Kidney (tissue), 14 donors: Measurements from ENCODE around the gene PLA1A. TPM values are rescaled to one million over a fixed set of nuclear protein-coding genes. Genes with fewer than 3 reads are reported as not detected.
A peak's percentile ranks its signal among the peaks of the same experiment; 100 is the strongest.

Experiments
- DNase-seq, 5 donors: peaks; one replicate each; pipeline ENCODE4 v3.0.0-alpha.2; 2013 to 2020
- FAIRE-seq: peaks from 2 replicates; lab custom pipeline; 2012; peaks lifted over from hg19 to GRCh38; lab: Jason Lieb, UNC
- H3K27ac ChIP-seq, 2 donors: one replicate each; pipeline ENCODE4 v1.7.0; 2013; ENCODE audit warnings: low read depth in 2 of 2, low read length in 2 of 2, inconsistent platforms in 1 of 2
- H3K27me3 ChIP-seq: one replicate; pipeline ENCODE4 v1.7.1; 2013; ENCODE audit warnings: low read length, inconsistent platforms; ENCODE audit not compliant: control insufficient read depth, insufficient read depth
- H3K36me3 ChIP-seq, 3 donors: one replicate each; pipeline versions ENCODE4 v1.7.0 to v1.7.1; 2013; ENCODE audit warnings: low read length in 3 of 3, control low read depth in 1 of 3, inconsistent platforms in 1 of 3; ENCODE audit not compliant: insufficient read depth in 3 of 3, control insufficient read depth in 2 of 3
- H3K4me1 ChIP-seq, 3 donors: one replicate each; pipeline versions ENCODE4 v1.7.0 to v1.7.1; 2013; ENCODE audit warnings: low read length in 3 of 3, inconsistent platforms in 1 of 3, low read depth in 1 of 3; ENCODE audit not compliant: control insufficient read depth in 2 of 3, insufficient read depth in 2 of 3
- H3K4me3 ChIP-seq, 3 donors: one replicate each; pipeline versions ENCODE4 v1.7.0 to v1.8.1; 2013; ENCODE audit warnings: low read length in 3 of 3, control low read depth in 1 of 3, inconsistent platforms in 1 of 3
- H3K9ac ChIP-seq, 3 donors: one replicate each; pipeline versions ENCODE4 v1.7.0 to v1.7.1; 2013; ENCODE audit warnings: low read length in 3 of 3, control low read depth in 1 of 3, inconsistent platforms in 1 of 3
- H3K9me3 ChIP-seq, 3 donors: one replicate each; pipeline versions ENCODE4 v1.7.0 to v1.7.1; 2013; ENCODE audit warnings: low read length in 3 of 3, control low read depth in 1 of 3, inconsistent platforms in 1 of 3; ENCODE audit not compliant: control insufficient read depth in 2 of 3, insufficient read depth in 1 of 3
- CTCF ChIP-seq: IDR thresholded peaks from 3 replicates; pipeline ENCODE4 v1.5.1; 2012; ENCODE audit warnings: mild to moderate bottlenecking, moderate library complexity, borderline replicate concordance; ENCODE audit not compliant: insufficient read depth; ENCODE audit errors: extremely low read depth
- intact Hi-C: fragments of 100-400 bp; cut with DNase I; formaldehyde crosslinking; loops from one replicate; pipeline ENCODE4 v1.11.1; 2022
- polyA plus RNA-seq: library from polyadenylated mRNA; stranded (reverse); fragments of 350-450 nt; fragmentation: Illumina TruSeq; extraction: RNeasy Lipid Tissue Mini Kit (QIAGEN cat#74804); gene quantifications from one replicate; pipeline ENCODE4 v1.2.3, GENCODE V29; 2014; ENCODE audit warnings: low read depth, low replicate concordance; ENCODE audit not compliant: insufficient read depth
- total RNA-seq: library from RNA; stranded (reverse); fragmentation: NEBNext Ultra II Directional; extraction: Animal tissue kit (Norgen Biotek cat#: 25700); gene quantifications from one replicate; pipeline ENCODE4 v1.2.1, GENCODE V29; 2021
- donor health status: control.
- donor health status: control.
- donor health status: control.
- donor health status: control.
- donor health status: control.
- donor health status: DM: yes; HTN: yes; CAD: no.
- donor health status: Normal renal cell carcinoma (clear cell type).

The PLA1A gene
- total and polyA plus RNA-seq, 2 donors from 2014 or later = 6.7 to 10.1 TPM

- H3K4me3 ChIP-seq = no peak overlapping the region
- no peaks in the 10 kb centered on the region for H3K27me3 ChIP-seq
- intact Hi-C loops = no loop called here
- no peak for TF ChIP-seq CTCF
- no peaks in the 10 kb centered on the region for H3K9me3 ChIP-seq
- H3K27ac ChIP-seq = no peak overlapping the region
- DNase-seq (no peak), FAIRE-seq (no peak)
- no peak overlapping the region for H3K9ac ChIP-seq
- H3K4me1 ChIP-seq = peaks cover 0 to 2% (median 0%) of the 10 kb centered on the region in 3 donors
- H3K36me3 ChIP-seq = no peaks in the 10 kb centered on the region
Observed at GRCh38 chr3:119558626-119559317, 38.9 kb upstream of the PLA1A start.

GRCh38 chr3:119559441-119559963 is 38.2 kb upstream of the PLA1A start, which contains the start of gene CD80:
TSS of gene CD80 (minus strand) at chr3:119559614. CDS start at chr3:119557728, 1,886 bp downstream.
- no peak within 1 kb of the TSS for H3K4me3 ChIP-seq
- H3K9me3 ChIP-seq = no peaks in the 10 kb centered on the region
- no peaks in the 10 kb centered on the region for H3K27me3 ChIP-seq
- no peak within 1 kb of the TSS for H3K27ac ChIP-seq
- intact Hi-C loops = no loop called here
- H3K9ac ChIP-seq = no peak within 1 kb of the TSS
- DNase-seq = peak in 2 of 5 donors; percentile 12 to 23
- peaks cover 0 to 2% (median 0%) of the 10 kb centered on the region in 3 donors for H3K4me1 ChIP-seq
- TF ChIP-seq CTCF = peak; percentile 28
- FAIRE-seq = no peak
- no peaks in the 10 kb centered on the region for H3K36me3 ChIP-seq

GRCh38 chr3:119560160-119560559 is 37.5 kb upstream of the PLA1A start:
- H3K36me3 ChIP-seq = no peaks in the 10 kb centered on the region
- intact Hi-C loops = no loop called here
- no peak overlapping the region for H3K27ac ChIP-seq
- FAIRE-seq (no peak), DNase-seq (no peak)
- H3K4me3 ChIP-seq = no peak overlapping the region
- H3K9ac ChIP-seq = no peak overlapping the region
- no peaks in the 10 kb centered on the region for H3K27me3 ChIP-seq
- no peaks in the 10 kb centered on the region for H3K9me3 ChIP-seq
- TF ChIP-seq CTCF = no peak
- peaks cover 0 to 2% (median 0%) of the 10 kb centered on the region in 3 donors for H3K4me1 ChIP-seq
